Transverse colon (tissue), 3 donors: ENCODE results near the gene FBRS.

Source experiments
- POLR2A ChIP-seq: fragments of 450-650 bp; IDR thresholded peaks from one replicate; pipeline ENCODE4 v1.6.1; 2016; ENCODE audit warnings: antibody characterized with exemption, mild to moderate bottlenecking, moderate library complexity
- POLR2AphosphoS5 ChIP-seq, 3 donors: sonication (generic); formaldehyde crosslinking; IDR thresholded peaks; one replicate each; pipeline ENCODE4 v1.6.1; 2016; ENCODE audit warnings: antibody characterized with exemption in 3 of 3

- TF ChIP-seq POLR2AphosphoS5 (IDR thresholded peaks at IDR 0.05) (no peak), POLR2A (no peak)
These were observed 53.5 kb downstream of the FBRS start for GRCh38 chr16:30711712-30712111.
